Raji (cell line): Measurements from ENCODE around the gene INTS15.
A peak's percentile ranks its signal among the peaks of the same experiment; 100 is the strongest.

ENCODE experiments used
- POLR2A ChIP-seq: IDR thresholded peaks from 2 replicates; pipeline ENCODE4 v1.6.1; 2011; ENCODE audit warnings: low read depth, low read length, control low read depth; ENCODE audit not compliant: insufficient read depth

INTS15 gene

DNA sequence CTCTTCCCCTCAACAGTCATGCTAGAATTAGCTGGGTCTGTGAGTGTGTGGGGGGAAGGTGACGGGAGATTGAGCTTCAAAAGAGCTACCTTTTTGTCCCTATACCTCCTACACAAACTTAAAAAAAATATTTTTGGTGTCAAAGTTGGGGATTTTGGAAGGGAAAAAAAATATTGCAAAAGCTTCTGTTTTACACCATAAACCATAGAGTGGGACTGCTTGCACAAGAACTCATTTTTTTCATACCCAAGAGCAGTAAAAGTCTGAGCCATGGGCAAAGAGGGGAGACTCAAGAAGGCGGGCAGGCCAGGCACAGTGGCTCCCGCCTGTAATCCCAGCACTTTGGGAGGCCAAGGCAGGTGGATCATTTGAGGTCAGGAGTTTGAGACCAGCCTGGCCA lies 21.9 kb upstream of the INTS15 start:
- TF ChIP-seq POLR2A, result no peak

DNA sequence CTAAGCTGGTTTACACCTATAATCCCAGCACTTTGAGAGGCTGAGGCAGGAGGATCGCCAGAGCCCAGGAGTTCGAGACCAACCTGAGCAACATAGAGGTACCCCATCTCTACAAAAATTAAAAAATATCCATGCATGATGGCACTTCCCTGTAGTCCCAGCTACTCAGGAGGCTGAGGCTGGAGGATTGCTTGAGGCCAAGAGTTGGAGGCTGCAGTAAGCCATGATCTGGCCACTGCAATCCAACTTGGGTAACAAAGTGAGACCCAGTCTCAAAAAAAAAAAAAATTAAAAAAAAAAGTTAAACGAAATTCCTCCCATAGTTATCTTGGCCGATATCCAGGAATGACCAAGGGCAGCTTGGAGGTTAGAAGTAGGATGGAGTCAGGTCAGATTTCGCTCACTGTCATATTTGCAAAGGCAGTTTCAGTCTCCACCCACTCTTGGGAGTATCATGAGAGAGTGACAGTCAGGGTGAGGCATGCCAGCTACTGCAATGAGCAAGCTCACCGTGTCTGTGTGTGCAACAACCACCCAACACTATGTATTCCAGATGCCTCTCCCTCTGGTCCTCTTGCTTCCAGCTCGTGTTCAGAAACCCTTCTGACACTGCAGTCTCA lies 18.6 kb upstream of the INTS15 start:
- no peak for TF ChIP-seq POLR2A

DNA sequence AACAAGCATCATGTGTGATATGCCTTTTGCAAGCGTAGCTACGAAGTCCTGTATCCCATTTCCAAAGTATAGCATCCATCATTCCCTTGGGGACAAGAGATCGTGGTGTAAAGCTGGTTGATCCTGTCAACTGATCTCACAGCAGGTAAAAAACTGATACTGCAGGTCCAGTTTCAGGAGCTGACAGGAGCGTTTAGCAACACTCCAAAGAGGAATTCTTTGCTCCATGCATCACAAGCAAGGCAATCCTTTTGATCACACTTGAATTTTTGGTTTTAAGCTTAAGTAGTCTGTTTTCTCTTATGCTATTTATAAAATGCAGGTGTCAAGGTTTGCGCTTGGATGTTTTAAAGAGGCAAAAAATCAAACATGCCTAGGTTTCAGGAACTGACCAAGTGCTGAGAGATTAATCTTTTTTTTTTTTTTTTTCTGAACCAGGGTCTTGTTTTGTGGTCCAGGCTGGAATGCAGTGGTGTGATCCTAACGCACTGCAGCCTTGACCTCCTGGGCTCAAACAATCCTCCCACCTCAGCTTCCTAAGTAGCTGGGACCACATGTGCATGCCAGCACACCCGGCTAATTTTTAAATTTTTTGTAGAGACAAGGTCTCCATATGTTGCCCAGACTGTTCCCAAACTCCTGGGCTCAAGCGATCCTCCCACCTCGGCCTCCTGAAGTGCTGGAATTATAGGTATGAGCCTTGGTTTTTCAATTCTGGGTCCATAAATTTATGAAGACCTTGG lies 14.4 kb upstream of the INTS15 start:
- no peak for TF ChIP-seq POLR2A

DNA sequence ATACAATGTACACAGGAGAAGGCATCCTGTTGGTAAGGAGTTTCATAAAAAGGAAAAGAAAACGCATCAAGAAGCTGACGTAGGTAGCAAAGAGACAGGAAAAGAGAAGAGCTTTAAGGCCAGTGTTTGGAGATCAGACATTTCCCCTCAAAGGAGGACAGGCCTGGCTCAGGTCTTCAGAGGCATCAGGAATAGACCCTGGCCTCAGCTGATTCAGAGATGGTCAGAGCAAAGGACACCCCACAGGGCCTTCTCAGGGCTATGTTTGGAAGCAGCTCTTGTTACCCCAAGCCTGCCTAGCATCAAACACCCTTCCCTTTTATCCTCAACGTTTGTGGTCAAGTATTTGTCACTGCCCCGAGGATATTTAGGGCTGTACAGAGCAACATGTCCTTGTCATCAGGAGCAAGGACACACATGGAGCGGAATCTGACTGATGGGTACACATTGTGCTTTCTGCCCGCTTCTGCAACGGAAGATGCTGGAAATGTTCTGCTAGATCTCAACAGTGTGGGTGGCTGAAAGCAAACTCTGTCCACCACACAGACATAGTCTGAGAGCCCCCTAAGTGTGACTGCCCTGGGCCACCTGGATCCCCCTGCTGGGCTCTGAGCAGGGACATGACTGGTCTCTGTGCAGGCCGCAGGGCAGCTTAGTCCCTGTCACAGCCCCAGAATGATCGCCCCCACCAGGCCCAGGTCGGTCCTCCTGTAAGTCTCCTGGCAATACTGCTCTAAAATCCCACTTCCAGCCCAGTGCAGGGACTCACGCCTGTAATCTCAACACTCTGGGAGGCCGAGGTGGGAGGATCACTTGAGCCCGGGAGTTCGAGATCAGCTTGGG lies 13.6 kb upstream of the INTS15 start:
- TF ChIP-seq POLR2A, result no peak

DNA sequence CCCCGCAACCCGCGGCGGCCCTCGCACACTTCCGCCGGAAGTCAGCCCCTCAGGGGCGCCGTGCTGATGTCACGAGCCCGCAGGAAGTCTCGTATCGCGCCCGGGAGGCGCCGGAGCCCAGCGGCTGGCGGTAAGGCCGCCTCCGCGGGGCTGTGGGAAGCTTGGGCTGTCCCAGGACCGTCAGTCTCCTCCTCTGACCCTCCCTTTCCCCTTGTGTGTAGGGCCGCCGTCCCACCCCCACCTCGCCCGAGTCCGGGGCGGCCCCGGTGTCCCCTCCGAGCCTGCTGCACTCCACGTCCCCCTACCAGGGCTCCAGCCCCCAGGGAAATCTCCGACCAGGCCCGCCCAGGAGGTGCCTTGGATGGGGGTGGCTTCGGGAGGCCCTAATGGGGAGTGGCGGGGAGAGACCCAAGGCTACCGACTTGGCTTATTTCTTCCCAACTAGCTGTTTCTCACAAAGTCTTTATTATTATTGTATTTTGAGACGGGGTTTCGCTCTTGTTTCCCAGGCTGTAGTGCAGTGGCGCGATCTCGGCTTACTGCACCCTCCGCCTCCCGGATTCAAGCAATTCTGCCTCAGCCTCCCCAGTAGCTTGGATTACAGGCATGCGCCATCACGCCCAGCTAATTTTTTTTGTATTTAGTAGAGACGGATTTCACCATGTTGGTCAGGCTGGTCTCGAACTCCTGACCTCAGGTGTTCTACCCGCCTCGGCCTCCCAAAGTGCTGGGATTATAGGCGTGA lies 12.3 kb upstream of the INTS15 start, which contains the start of gene ZDHHC4:
Gene ZDHHC4 (plus strand): TSS at position 86 of the 745 bp plus-strand sequence. CDS start 3,108 bp downstream, outside the sequence.
- peak; percentile 97 for TF ChIP-seq POLR2A

DNA sequence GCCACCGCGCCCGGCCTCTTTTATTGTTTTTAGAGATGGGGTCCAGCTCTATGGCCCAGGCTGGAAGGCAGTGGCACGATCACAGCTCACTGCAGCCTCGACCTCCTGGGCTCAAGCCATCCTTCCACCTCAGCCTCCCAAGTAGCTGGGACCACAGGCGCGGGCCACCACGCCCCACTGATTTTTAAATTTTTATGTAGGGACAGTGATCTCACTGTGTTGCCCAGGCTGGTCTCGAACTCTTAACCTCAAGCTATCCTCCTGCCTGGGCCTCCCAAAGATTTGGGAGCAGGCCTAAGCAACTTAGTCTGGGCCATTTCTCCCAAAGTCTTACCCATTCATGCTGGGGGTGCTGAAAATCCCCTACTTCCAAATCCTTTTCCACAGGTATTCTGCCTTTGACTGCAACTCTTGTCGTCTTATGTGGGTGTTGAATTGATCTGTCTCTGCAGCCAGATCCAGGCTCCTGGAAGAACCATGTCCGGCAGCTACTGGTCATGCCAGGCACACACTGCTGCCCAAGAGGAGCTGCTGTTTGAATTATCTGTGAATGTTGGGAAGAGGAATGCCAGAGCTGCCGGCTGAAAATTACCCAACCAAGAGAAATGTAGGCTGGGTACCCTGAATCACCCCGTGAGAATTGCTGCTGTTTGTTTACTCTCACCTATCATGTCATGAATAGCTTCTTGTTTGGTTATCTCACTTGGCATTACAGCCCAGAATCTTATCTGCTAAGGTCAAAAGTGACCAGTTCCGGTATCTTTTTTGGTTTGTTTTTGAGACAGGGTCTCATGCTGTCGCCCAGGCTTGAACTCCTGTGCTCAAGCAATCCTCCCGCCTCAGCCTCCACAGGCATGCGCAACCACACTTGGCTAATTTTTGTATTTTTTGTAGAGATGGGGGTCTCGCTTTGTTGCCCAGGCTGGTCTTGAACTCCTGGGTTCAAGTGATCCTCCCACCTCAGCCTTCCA lies 11.4 kb upstream of the INTS15 start:
- no peak for TF ChIP-seq POLR2A

GRCh38 chr7:6579446-6579845 lies 10.4 kb upstream of the INTS15 start:
- no peak for TF ChIP-seq POLR2A

DNA sequence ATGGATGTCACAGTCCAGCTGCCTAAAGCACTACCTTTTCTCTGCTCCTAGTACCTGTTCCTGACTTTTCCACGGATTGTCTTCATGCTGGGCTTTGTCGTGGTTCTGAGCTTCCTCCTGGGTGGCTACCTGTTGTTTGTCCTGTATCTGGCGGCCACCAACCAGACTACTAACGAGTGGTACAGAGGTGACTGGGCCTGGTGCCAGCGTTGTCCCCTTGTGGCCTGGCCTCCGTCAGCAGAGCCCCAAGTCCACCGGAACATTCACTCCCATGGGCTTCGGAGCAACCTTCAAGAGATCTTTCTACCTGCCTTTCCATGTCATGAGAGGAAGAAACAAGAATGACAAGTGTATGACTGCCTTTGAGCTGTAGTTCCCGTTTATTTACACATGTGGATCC lies 1.3 kb upstream of the INTS15 start:
- no peak for TF ChIP-seq POLR2A

DNA sequence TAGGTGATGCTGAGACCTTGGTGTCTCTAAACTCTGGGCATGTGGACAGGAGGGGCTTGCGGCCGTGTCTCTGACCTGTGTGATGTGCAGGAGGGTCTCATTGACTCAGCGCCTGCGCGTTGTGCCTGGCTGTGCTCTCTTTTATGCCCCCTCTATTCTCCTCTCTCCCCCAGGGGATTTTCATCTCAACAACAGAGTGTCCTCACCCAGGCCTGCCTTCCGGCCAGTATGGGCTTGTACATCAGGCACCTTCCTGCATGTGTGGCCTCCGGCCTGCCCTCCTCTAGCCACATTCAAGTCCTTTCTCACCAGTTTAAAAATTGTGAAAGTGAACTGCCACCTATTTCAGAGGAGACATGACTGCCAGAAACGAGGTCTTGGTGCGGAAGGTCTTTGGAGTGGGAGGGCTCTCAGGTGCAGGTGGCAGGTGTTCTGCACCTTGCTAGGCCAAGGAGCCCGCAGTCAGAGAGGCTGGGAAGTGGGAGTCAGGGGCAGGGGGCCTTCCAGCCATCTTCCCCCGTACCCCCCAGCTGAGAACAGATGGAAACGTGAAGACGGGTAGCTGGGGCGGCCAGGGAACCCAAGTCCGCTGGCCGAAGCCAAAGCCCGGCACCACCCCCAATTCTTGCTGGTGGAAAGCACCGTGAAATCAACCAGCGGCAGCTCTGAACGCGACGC lies 531 bp upstream of the INTS15 start:
- TF ChIP-seq POLR2A, result no peak

DNA sequence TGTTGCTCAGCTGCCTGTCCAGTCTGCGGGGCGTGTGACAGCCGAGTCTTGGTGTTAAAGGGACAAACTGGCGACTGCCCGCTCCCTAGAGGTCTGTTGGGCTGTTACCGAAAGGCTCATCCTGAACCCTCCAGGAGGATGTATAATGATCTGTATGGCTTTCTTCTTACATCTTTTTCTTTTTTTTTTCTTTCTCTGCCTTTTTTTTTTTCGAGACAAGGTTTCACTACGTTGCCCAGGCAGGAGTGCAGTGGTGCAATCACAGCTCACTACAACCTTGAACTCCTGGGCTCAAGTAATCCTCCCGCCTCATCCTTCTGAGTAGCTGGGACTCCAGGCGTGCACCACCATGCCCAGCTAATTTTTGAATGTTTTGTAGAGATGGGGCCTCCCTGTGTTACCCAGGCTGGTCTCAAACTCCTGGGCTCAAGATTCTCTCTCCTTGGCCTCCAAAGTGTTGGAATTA lies 857 bp downstream of the INTS15 start:
- no peak for TF ChIP-seq POLR2A

DNA sequence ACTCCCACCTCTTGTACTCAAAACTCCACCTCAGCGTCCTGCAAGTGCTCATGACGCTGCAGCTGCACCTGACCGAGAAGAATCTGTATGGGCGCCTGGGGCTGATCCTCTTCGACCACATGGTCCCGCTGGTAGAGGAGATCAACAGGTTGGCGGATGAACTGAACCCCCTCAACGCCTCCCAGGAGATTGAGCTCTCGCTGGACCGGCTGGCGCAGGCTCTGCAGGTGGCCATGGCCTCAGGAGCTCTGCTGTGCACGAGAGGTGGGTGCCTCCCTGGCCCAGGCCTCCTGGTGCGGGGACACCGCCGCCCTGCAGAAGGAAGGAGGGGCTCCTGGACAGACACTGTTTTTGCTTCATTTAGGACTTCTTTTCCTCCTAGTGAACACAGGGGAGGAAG lies 10.3 kb downstream of the INTS15 start:
- no peak for TF ChIP-seq POLR2A

GRCh38 chr7:6604458-6604857 lies 14.6 kb downstream of the INTS15 start:
- no peak for TF ChIP-seq POLR2A

DNA sequence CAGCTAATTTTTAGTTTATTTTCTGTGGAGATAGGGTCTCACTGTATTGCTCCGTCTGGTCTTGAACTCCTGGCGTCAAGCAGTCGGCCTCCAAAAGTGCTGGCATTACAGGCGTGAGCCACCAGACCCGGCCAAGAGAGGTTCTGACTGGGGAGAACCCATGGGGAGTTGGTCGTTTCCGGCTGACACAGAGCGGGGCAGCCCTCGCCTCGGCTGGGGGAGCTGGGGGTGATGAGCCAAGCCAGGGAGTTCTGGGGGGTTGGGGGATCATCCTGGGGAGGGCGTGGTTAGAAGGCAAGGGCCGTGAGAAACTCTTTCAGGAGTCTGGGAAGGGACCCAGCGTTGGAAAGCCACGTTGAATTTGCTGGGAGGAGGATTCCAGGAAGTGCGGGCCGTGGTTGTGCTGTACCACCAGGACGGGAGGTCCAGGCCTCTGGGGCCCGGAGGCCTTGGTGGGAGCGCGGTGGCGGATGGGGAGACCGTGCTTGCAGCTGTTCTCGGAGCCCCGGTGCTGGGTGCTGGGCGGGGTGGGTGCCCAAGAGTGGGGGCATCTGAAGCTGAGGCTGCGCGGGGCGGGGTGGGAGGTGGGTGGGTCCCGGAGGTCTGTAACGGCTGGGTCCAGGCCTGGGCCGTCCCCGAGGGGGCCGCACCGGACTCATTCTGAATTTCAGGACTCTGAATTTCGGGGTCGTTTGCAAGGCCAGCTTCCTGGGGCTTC lies 17.2 kb downstream of the INTS15 start:
- no peak for TF ChIP-seq POLR2A
